ENCODE measurements around the gene ARHGAP19. TPM values are rescaled to one million over a fixed set of nuclear protein-coding genes. Genes with fewer than 3 reads are reported as not detected.

Gene ARHGAP19
- total RNA-seq, 1 experiment from 2014 or later = 20.6 TPM

- DNase-seq (ENCODE audit: low read depth in 1 of 2, low spot score in 2 of 2) = no peak
- peaks cover 6% of the 10 kb centered on the region; the same call in 1 of the 2 replicates for H3K27me3 ChIP-seq (replicated peaks)
- no peaks in the 10 kb centered on the region for H3K9me3 ChIP-seq (replicated peaks)
- no peaks in the 10 kb centered on the region; the same call in 1 of the 2 replicates for H3K36me3 ChIP-seq
- peaks cover 20% of the 10 kb centered on the region for H3K4me1 ChIP-seq (replicated peaks)
- H3K27ac ChIP-seq = no peak overlapping the region
- no peak overlapping the region for H3K4me3 ChIP-seq
Observed at GRCh38 chr10:97331153-97331703, 38.8 kb upstream of the ARHGAP19 start.

- Histone ChIP-seq H3K4me3 (no peak overlapping the region), H3K27ac (no peak overlapping the region), H3K4me1 (replicated peaks) (peaks cover 20% of the 10 kb centered on the region), H3K36me3 (no peaks in the 10 kb centered on the region; the same call in 1 of the 2 replicates), H3K9me3 (replicated peaks) (no peaks in the 10 kb centered on the region), H3K27me3 (replicated peaks) (no peaks in the 10 kb centered on the region)
- no peak for DNase-seq (ENCODE audit: low read depth in 1 of 2, low spot score in 2 of 2)
Observed at GRCh38 chr10:97329766-97330165, 37.3 kb upstream of the ARHGAP19 start.

- no peak for DNase-seq (ENCODE audit: low read depth in 1 of 2, low spot score in 2 of 2)
- Histone ChIP-seq H3K27ac (no peak overlapping the region), H3K4me1 (replicated peaks) (peaks cover 18% of the 10 kb centered on the region), H3K36me3 (no peaks in the 10 kb centered on the region; the same call in 1 of the 2 replicates), H3K27me3 (replicated peaks) (no peaks in the 10 kb centered on the region), H3K9me3 (replicated peaks) (no peaks in the 10 kb centered on the region), H3K4me3 (no peak overlapping the region)
Observed at GRCh38 chr10:97328646-97329453, 36.4 kb upstream of the ARHGAP19 start.

- H3K36me3 ChIP-seq = no peaks in the 10 kb centered on the region; the same call in 1 of the 2 replicates
- no peak for DNase-seq (ENCODE audit: low read depth in 1 of 2, low spot score in 2 of 2)
- peaks cover 6% of the 10 kb centered on the region; the same call in 1 of the 2 replicates for H3K4me1 ChIP-seq (replicated peaks)
- H3K4me3 ChIP-seq = no peak overlapping the region
- H3K9me3 ChIP-seq (replicated peaks) = no peaks in the 10 kb centered on the region
- no peaks in the 10 kb centered on the region for H3K27me3 ChIP-seq (replicated peaks)
- H3K27ac ChIP-seq = no peak overlapping the region
Observed at GRCh38 chr10:97327348-97328294, 35.2 kb upstream of the ARHGAP19 start.

- no peaks in the 10 kb centered on the region; the same call in 1 of the 2 replicates for H3K36me3 ChIP-seq
- H3K9me3 ChIP-seq (replicated peaks) = no peaks in the 10 kb centered on the region
- 0 out of 2 replicates have a peak, but pooled peaks cover 4% of the 10 kb centered on the region for H3K4me1 ChIP-seq (replicated peaks)
- no peak overlapping the region for H3K27ac ChIP-seq
- DNase-seq (ENCODE audit: low read depth in 1 of 2, low spot score in 2 of 2) = no peak
- no peaks in the 10 kb centered on the region for H3K27me3 ChIP-seq (replicated peaks)
- no peak overlapping the region for H3K4me3 ChIP-seq
Observed at GRCh38 chr10:97325754-97326153, 33.3 kb upstream of the ARHGAP19 start.

GRCh38 chr10:97323501-97323900, 31.1 kb upstream of the ARHGAP19 start:
- Histone ChIP-seq H3K9me3 (replicated peaks) (no peaks in the 10 kb centered on the region), H3K4me3 (no peak overlapping the region), H3K27ac (no peak overlapping the region), H3K4me1 (replicated peaks) (peaks cover 15% of the 10 kb centered on the region), H3K36me3 (no peaks in the 10 kb centered on the region), H3K27me3 (replicated peaks) (no peaks in the 10 kb centered on the region)
- DNase-seq (ENCODE audit: low read depth in 1 of 2, low spot score in 2 of 2) = no peak

GRCh38 chr10:97321804-97322190, 29.4 kb upstream of the ARHGAP19 start:
- Histone ChIP-seq H3K27me3 (replicated peaks) (no peaks in the 10 kb centered on the region), H3K4me3 (no peak overlapping the region), H3K27ac (no peak overlapping the region), H3K9me3 (replicated peaks) (no peaks in the 10 kb centered on the region), H3K36me3 (no peaks in the 10 kb centered on the region), H3K4me1 (replicated peaks) (peaks cover 15% of the 10 kb centered on the region)
- DNase-seq (ENCODE audit: low read depth in 1 of 2, low spot score in 2 of 2) = no peak

- Histone ChIP-seq H3K27me3 (replicated peaks) (no peaks in the 10 kb centered on the region), H3K4me3 (no peak overlapping the region), H3K4me1 (replicated peaks) (peaks cover 15% of the 10 kb centered on the region), H3K9me3 (replicated peaks) (no peaks in the 10 kb centered on the region), H3K36me3 (no peaks in the 10 kb centered on the region), H3K27ac (no peak overlapping the region)
- DNase-seq (ENCODE audit: low read depth in 1 of 2, low spot score in 2 of 2) = no peak
Observed at GRCh38 chr10:97321032-97321803, 28.8 kb upstream of the ARHGAP19 start.

GRCh38 chr10:97320480-97321031, 28.1 kb upstream of the ARHGAP19 start:
- Histone ChIP-seq H3K36me3 (no peaks in the 10 kb centered on the region), H3K4me1 (replicated peaks) (peaks cover 15% of the 10 kb centered on the region), H3K27ac (no peak overlapping the region), H3K27me3 (replicated peaks) (no peaks in the 10 kb centered on the region), H3K9me3 (replicated peaks) (no peaks in the 10 kb centered on the region), H3K4me3 (peak overlapping the region; percentile 88; the same call in 1 of the 2 replicates)
- no peak for DNase-seq (ENCODE audit: low read depth in 1 of 2, low spot score in 2 of 2)

- no peaks in the 10 kb centered on the region for H3K27me3 ChIP-seq (replicated peaks)
- no peaks in the 10 kb centered on the region for H3K36me3 ChIP-seq
- H3K27ac ChIP-seq = no peak overlapping the region
- DNase-seq (ENCODE audit: low read depth in 1 of 2, low spot score in 2 of 2) = peak; percentile 54 to 62
- H3K4me3 ChIP-seq = peak overlapping the region; percentile 88
- H3K4me1 ChIP-seq (replicated peaks) = peaks cover 15% of the 10 kb centered on the region
- no peaks in the 10 kb centered on the region for H3K9me3 ChIP-seq (replicated peaks)
Observed at GRCh38 chr10:97319671-97320479, 27.4 kb upstream of the ARHGAP19 start.

- Histone ChIP-seq H3K4me3 (peak within 1 kb of the TSS; percentile 88), H3K36me3 (no peaks in the 10 kb centered on the region), H3K4me1 (replicated peaks) (peaks cover 15% of the 10 kb centered on the region), H3K9me3 (replicated peaks) (no peaks in the 10 kb centered on the region), H3K27me3 (replicated peaks) (no peaks in the 10 kb centered on the region), H3K27ac (peak within 1 kb of the TSS; percentile 100)
- DNase-seq (ENCODE audit: low read depth in 1 of 2, low spot score in 2 of 2) = peak; percentile 88 to 94
Observed at GRCh38 chr10:97318772-97319651, 26.6 kb upstream of the ARHGAP19 start, which contains the start of gene FRAT1. Gene FRAT1 (plus strand): TSS chr10:97319271. CDS start chr10:97319454, 183 bp downstream.

Data from SJSA1 (cell line).